ENCODE data around the gene SS18L1.

The SS18L1 gene

DNA sequence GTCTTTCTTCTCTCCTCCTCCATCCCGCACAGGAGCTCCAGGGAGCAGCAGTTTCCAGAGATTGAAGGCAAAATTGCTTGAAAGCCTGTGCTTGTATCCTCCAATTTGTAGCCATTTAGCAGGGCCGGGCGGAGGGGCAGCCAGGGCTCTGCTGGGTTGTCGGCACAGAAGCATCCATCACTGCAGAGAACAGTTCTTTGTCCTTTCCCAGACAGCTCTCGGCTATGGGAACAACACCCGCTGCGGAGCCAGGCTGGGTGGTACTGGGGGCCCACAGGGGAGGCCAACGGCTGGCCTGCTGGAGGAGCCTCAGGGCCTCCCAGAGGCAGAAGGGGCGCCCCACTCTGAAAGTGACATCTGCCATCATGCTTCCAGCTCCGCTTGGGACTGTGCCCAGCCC lies 68.7 kb downstream of the SS18L1 start:
- DNase-seq (ENCODE audit: low read depth), result no peak

GRCh38 chr20:62214067-62214466 lies 70.5 kb downstream of the SS18L1 start:
- no peak for DNase-seq (ENCODE audit: low read depth)

- DNase-seq (ENCODE audit: low read depth), result no peak
Measured at GRCh38 chr20:62215020-62215990, 71.7 kb downstream of the SS18L1 start.

DNA sequence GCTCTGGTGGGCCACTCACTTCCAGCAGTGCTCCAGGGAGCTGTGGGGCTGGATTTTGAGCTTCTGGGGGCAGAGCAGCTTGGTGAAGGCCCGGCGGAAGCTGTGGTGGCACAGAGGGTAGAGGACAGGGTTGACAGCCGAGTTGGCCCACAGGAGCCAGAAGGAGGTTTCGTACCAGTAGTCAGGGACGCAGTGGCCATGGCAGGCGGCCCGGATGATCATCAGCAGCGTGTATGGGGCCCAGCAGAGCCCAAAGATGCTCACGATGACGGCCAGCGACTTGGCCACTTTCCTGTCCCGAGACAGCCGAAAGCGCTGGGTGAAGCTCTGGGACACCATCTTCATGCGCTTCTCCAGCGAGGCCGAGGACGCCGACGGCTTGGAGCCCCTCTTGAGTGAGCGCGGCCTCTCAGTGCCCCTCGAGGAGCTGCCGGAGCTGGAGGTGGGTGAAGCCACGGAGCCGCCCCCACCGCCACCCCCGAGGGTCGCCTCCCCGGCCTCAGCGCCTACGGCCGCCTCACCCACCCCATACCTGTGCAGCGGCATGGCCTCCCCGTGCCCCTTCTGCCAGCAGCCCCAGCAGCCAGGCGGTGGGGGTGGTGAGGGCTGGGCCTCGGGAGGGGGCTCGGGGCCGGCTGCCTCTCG lies 72.5 kb downstream of the SS18L1 start:
- DNase-seq (ENCODE audit: low read depth), result no peak

DNA sequence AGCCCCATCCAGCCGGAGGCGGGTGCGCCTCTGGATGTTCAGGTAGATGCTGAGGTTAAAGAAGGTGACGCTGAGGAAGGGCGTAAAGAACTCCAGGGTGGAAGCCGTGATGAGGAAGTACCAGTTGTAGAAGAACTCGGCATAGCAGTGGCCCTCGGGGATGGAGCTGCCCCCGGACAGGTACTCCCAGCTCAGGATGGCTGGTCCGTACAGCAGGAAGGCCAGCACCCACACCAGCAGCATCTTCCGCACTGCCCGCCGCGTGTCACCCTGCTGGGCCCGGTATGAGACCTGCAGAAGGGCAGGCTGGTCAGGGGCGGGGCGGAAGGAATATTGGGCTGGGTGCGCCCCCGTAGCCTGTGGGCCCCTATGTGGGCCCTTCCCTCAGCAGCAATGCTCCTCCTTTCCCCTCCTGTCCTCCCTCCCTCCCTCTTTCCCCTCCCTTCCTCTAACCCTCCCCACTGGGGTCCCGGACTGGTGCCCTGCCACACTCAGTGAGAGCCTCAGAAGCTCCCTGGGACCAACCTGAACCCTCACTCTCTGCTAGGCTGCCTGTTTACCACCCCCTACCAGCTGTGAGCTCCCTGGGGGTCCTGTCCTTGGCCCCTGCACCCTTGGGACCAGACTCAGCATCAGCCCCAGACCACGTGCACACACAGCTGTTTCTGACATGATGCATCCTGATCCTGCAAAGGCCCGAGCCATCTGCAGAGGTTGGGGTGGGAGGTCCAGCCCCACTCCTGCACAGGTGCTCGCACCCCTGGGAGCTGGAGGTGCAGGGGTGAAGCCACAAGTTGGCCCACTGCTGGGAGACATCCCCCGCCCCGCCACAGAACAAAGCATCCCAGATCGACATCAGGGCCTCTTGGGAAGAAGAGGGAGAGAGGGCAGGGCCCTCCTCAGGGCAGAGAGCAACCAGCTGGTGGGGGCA lies 73.3 kb downstream of the SS18L1 start:
- DNase-seq (ENCODE audit: low read depth), result no peak

GRCh38 chr20:62217913-62218773 lies 74.6 kb downstream of the SS18L1 start:
- DNase-seq (ENCODE audit: low read depth), result no peak

DNA sequence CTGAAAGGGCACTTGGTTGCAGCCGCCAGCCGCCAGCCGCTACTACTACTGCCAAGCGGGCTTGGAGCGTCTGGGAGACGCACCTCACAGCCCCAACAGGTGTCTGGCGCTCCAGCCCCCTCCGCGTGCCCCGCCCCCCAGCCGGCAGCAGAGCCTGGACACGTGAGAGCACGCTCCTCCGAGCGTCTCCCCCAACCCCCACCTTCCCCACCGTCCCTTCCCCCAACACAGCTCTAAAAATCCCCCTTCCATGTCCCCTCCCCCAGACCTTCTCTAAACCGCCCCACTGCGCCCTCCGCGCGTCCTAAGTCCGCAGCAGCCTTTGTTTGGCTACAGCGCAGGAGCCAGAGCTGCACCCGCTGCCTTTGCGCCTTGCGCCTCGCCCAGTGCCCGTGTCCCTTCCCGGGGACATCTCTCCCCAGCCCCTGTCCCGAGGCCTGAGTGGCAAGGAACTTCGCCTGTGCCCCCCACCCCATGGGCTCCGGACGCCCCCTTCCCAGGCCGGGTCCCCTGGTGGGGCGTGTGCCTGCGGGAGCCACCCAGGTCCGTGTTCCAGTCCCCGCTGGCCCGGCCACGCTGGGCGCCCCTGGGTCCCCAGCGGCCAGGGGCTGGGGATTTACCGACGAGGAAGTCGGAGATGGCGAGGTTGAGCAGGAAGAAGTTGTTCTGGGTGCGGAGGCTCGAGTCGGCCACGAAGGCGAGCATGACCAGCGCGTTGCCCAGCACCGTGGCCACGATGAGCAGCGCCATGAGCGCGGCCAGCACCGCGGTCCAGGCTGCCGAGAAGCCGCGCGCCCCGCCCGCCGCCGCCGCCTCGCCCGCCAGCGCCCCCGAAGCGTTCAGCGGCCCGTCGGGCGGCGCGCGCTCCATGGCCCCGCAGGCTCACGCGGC lies 75.8 kb downstream of the SS18L1 start:
- no peak for DNase-seq (ENCODE audit: low read depth)

GRCh38 chr20:62219992-62220665 lies 76.6 kb downstream of the SS18L1 start, which contains the start of gene HRH3:
Gene HRH3, minus strand, starts transcription at chr20:62220278. Its CDS starts 308 bp downstream, at chr20:62219970.
- peak; percentile 39 for DNase-seq (ENCODE audit: low read depth)

- DNase-seq (ENCODE audit: low read depth), result no peak
Measured at GRCh38 chr20:62220666-62221568, 77.3 kb downstream of the SS18L1 start.

DNA sequence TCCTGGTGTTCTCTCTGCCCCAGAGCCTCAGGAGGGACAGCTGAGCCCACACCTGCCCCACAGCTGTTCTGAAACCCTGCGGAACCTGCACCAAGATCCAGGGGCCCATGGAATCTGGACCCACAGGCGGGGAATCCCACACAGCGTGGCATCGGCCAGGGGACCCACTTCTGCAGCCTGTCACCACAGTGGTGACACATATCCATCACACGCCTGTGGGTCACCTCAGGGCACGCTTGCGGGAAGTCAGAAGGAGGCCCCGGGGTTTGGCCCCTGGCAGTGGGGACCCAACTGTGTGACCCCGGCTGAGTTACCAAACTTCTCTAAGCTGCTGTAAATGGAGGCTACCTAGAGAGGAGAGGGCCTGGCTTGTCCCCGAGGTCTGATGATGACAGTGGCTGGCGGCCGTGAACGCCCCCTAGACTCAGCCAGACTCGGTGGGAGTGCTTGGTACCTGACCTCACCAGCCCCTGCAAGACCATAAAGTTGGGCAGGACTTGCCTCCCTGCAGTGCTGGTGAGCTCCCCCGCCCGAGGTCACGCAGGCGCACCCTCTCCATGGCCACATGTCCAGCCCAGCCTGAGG lies 78.8 kb downstream of the SS18L1 start:
- DNase-seq (ENCODE audit: low read depth), result no peak

DNA sequence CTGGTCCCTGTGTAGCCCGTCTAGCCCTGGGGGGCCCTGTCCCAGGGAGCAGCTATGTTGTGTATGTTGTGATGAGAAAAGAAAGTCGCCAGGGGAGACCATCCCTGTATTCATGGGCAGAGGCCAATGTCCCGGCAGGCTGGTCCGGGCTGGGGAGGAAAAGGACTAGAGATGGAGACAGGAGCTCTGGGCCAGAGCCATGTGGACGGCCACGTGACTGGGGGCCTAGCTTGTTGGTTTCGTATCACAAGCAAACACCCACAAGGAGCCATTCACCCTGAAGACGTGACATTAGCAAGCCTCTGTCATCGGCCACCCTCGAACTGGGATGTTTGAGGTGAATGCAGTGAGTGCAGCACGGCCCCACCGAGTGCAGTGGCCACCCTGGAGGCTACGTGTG lies 79.4 kb downstream of the SS18L1 start:
- DNase-seq (ENCODE audit: low read depth), result no peak

GRCh38 chr20:62223571-62223970 lies 80.0 kb downstream of the SS18L1 start:
- DNase-seq (ENCODE audit: low read depth), result no peak

GRCh38 chr20:62224113-62224855 lies 80.7 kb downstream of the SS18L1 start:
- no peak for DNase-seq (ENCODE audit: low read depth)

DNA sequence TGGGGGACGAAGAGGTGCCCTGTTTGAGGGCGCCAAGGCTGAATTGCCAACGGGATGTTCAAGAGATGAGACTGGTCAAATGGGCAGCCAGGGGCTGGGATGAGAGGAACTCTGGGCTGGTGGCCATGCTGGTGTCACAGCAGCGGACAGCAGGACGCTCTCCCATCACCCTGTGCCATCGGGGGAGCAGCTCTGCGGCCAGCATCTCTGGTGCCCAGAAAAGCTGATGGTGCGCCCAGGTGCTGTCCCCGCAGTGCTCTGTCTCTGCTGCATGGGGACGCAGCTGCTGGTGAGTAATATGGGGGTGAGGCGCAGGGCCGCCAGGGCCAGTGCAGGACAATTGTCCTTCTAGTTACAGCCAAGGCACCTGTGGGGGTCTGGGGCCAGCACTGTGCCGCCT lies 81.5 kb downstream of the SS18L1 start:
- no peak for DNase-seq (ENCODE audit: low read depth)

DNA sequence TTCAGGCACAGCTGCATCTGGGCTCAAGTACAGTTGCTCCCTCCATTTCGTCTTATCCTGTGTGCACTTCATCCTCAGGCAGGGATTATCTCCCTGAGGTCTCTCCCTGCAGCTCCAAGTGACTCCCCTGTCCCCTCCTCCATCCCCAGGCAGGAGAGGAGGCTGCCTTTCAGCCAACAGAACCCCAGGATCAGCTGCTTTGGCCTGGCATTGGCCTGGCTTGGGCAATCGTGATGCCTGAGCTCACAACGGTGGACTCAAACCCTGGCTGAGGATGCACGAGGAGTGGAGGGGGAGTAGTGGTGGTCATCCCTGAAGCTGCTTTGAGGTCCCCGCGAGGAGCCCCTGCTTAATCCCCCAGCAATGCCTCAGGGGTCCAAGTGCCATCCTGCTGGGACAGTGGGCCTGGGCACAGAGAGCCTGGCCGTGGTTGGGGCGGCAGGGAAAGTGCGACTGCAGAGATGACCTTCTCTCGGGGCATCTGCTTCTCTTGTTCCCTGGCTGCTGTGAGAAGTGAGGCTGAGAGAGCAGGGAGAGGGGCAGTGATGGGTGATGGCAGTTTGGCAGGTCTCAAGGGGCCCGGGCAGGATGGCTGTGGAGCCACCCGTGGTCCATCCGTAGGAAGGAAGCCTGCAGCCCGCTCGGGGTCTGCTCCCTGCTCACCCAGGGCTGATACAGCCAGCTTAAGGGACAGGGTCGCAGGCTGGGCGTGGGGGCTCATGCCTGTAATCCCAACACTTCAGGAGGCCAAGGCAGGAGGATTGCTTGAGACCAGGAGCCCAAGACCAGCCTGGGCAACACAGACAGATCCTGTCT lies 82.5 kb downstream of the SS18L1 start:
- DNase-seq (ENCODE audit: low read depth), result no peak
